Posterior vena cava (tissue), 2 donors: ENCODE measurements around the gene UBE2I. TPM values are rescaled to one million over a fixed set of nuclear protein-coding genes. Genes with fewer than 3 reads are reported as not detected.
"Not testable (repeated sequence)": the region's sequence is repeated elsewhere in the genome, so short reads cannot be mapped to it uniquely, and the experiment has no call there.

ENCODE experiments used
- DNase-seq: peaks from one replicate; pipeline ENCODE4 v3.0.0-alpha.2; 2020; ENCODE audit warnings: low spot score
- intact Hi-C, 2 donors: fragments of 100-400 bp; cut with DNase I; formaldehyde crosslinking; loops; one replicate each; pipeline versions ENCODE4 v1.14.1 to v1.14.2; 2022 to 2023
- long read RNA-seq, 2 donors: library from polyadenylated mRNA; unstranded; transcript quantifications; one replicate each; pipeline ENCODE4 v2.0.0, GENCODE V29; 2020 to 2021
- total RNA-seq, 2 donors: library from RNA; stranded (reverse); fragmentation: NEBNext Ultra II Directional; extraction: Animal tissue kit (Norgen Biotek cat#: 25700); gene quantifications; one replicate each; pipeline ENCODE4 v1.2.1, GENCODE V29; 2021
- donor health status: DM: yes; HTN: yes; CAD: no.
- donor health status: DM: yes; HTN: yes; CAD: no.

UBE2I gene
- 10 to 100 TPM; 68.0 to 68.4 TPM for total RNA-seq
- long read RNA-seq, donor 1, transcript UBE2I-203 (7 exons, 2,976 nt) = major isoform, 33 of 49 reads
- long read RNA-seq, donor 1, partial matches to known transcripts = 3 of 49 reads
- long read RNA-seq, donor 1, other reads (novel, unspliced or antisense) = 11 of 49 reads
- long read RNA-seq, donor 2, transcript UBE2I-203 (7 exons, 2,976 nt) = major isoform, 114 of 153 reads
- long read RNA-seq, donor 2, transcript UBE2I-208 (4 exons, 1,771 nt) = minor isoform, 12 of 153 reads
- long read RNA-seq, donor 2, partial matches to known transcripts = 7 of 153 reads
- long read RNA-seq, donor 2, other reads (novel, unspliced or antisense) = 13 of 153 reads

DNA sequence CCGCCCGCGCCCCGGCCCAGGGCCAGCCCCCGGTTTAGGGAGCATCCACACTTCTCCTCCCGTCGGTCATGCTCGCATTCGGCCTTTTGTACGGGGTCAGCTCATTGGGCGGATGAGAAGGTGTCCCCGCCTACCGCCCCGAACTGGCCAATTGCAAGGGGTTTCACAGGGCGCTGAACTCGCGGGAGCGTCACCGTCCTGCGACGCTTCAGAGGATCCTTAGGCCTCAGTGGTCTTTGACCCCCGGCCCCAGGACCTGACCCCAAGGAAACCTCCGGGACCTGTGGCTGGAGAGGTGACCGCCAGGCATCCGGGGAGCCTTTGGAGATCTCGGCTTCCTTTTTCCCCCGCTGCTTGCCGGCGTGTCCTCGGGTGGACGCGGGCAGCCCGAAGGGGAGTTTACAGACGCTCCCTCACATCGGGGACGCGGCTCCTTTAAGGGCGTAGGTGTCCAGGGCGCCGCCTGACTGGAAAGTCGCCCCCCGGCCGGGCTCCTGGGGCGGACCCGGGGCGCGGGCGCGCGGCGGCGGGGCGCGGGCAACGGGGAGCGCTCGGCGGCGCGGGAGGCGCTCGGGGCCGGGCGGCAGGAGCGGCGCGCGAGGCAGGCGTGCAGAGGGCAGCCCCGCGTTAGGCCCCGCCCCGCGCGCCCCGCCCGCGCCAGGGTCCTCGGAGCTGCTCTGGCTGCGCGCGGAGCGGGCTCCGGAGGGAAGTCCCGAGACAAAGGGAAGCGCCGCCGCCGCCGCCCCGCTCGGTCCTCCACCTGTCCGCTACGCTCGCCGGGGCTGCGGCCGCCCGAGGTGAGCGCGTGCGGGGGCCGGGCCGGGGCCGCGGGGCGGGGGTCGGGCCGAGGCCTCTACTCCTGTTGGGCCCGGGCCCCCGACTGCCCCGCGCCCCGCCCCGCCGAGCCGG lies at the start of gene UBE2I:
TSS of gene UBE2I (plus strand) at position 660 of the 909 bp plus-strand sequence. CDS start 4,395 bp downstream, outside the sequence.
- peak; percentile 99 for DNase-seq
- intact Hi-C loops = no loop called here

DNA sequence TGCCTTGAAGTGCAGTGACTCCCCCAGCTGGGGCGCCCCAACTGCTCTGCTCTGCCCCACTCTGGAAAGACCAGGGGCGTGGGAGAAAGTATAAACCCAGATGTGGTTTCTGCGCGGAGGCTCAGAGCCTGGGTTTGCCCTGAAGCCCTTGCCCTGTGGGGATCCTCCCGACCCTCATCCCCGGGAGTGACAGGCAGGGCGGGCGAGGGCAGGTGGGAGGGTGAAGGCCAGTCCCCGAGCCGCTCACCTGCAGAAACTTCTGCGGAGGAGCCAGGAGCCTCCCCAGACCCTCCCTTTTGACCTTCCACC lies 49.7 kb upstream of the UBE2I start:
- intact Hi-C loops = no loop called here
- no peak for DNase-seq

DNA sequence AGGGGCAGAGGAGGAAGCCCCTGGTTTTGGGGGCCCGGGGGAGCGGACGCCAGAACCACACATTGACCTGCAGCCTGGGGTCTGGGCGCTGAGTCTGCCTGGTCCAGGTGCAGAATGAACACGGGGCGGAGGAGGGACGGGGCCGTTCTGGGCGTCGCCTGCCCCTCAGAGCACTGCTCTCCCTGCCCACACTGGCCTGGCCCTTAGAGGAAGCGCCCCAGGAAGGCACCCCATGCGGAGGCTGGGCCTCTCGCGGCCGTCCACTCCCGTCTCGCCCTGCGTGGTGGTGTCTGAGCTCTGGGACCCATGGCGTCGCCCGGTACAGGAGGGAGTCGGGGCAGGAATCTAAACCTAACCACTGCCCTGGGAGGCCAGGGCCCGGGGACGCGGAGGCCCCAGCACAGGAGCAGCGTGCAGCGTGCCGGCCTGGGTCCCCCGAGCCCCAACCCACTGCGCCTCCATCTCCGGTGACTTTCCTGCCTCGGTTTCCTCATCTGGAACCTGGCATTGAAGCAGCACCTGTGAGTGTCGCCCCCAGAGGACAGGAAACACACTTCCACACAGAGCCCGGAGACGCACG lies 49.2 kb upstream of the UBE2I start:
- no peak for DNase-seq
- intact Hi-C loops = no loop called here

DNA sequence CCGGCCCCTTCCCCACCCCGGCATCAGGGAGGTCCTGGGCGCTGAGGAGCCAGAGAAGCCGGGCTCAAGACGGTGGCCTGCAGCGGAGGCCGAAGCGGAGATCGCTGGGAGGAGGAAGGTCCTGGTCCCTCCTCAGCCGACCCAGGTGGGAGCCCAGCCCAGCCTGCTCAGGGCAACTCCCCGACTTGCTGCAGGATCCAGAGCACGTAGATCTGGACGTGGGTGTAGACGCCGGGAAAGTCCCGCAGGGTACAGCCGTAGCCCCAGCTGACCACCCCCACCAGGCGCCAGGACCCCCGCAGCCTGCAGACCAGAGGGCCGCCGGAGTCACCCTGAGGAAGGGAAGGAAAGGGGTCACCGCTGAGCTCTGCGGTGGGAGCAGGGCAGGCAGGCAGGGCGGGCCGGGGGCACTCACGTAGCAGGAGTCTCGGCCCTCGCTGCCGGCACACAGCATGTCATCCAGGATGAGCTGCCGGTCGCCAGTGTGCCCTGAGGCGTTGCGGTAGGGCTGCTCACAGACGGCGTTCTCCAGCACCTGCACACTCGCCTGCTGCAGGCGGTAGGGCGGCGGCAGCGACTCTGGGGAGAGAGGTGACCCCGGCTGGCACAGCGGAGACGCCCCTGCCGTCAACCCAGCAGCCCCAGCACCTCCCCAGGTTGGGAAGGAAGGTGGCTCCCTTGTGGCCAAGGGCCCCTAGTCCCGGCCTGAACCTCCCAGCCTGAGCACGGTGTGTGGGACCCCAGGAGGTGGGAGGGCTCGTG lies 48.1 kb upstream of the UBE2I start:
- no peak for DNase-seq
- intact Hi-C loops = no loop called here

DNA sequence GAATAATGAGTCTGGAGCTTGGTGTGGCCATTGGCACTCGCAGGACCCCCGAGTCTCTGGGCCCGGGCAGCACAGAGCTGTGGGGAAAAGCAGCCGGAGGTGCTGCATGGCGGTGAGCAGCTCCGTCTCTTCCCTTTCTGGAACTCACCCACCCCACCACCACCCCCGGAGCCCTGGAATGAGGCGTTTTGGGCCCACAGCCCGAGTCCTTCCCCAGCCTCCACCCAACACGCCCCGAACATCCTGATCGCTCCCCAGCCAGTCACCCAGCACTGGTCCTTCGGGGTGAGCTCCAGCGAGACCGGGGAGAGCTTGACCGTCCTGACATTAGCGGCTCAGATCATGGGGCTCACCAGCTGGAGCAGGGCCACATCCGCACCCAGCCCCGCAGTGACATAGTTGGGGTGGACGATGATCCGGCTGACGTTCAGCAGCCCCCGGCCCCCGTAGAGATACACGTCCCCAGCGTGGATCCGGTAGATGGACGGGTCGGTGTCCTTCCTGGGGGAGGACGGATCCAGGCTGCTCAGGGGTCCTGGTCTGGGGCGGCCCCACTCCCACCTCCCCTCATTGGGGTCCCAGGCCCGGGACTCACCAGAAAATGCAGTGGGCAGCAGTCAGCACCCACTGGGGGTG lies 47.1 kb upstream of the UBE2I start:
- intact Hi-C loops = no loop called here
- no peak for DNase-seq

DNA sequence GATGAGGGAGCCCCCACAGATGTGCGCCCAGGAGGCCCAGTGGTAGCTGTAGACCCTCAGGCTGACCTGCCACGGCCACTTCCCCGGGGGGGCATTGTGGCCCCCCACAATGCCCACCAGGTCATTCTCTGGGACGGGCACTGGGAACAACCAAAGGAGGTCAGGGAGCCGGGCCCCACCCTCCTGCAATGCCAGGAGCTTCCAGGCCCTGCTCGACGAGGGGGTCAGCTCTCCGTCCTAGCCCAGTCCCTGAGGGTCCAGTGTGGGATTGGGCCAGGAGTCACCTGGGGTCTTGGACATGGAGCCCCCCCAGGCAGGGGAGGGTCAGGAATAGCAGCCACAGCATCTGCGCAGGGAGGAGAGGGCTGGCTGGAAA lies 46.6 kb upstream of the UBE2I start:
- DNase-seq = no peak
- intact Hi-C loops = no loop called here

DNA sequence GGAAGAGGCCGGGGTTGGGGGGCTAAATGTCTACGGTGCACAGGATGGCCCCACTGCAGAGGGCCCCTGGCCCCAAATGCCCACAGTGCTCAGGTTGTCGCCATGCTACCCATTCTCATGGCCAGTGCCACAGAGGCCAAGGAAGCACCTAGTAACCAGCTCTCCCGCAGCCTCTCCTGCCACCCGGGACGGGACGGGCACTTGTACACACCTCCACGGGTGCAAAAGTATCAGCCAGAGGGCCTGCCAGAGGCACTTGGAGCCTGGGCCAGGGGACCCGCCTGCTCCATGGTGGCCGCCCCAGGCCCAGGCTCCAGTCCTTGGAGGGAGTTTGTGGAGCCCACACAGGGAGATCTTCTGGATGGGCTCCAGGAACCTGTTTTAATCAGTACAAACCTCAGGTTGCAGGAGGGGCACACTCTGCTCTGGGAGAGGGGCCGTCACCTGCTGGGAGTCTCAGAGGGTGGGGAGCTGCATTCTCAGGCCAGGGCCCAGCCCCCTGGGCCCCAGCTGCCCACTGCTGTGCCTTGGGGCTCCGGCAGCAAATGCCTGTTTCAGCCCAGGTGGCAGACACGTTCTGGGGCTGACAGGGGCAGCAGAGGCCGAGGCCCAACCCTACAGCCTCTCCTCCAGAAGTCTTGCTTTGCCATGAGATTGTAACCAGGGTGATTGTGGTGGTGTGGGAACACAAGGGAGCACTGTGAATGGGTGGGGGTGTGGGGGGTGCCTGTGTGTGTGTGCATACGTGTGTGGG lies 45.7 kb upstream of the UBE2I start:
- intact Hi-C loops = no loop called here
- DNase-seq = no peak

DNA sequence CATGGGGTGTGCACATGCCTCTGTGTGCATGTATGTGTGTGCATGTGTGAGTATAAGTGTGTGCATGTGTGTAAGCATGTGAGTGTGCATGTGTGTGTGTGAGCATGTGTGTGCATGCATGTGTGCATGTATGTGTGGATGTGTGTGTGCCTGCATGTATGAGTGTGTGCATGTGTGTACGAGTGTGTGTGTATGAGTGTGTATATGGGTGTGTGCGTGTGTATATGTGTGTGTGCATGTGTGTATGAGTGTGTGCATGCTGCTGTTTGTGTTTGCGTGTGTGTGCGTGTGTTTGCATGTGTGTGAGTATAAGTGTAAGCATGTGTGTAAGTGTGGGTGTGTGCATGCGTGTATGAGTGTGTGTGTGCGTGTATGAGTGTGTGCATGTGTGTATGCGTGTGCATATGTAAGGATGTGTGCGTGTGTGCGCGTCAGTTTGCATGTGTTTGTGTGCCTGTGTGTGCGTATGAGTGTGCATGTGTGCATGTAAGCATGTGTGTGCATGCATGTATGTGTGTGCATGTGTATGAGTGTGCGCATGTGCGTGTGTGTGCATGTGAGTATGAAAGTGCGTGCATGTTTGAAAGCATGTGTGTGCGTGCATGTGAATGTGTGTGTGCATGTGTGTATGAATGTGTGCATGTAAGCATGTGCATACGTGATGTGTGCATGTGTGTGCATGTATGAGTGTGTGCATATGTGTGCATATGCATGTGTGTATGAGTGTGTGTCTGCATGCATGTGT lies 44.9 kb upstream of the UBE2I start:
- no peak for DNase-seq
- intact Hi-C loops = no loop called here

DNA sequence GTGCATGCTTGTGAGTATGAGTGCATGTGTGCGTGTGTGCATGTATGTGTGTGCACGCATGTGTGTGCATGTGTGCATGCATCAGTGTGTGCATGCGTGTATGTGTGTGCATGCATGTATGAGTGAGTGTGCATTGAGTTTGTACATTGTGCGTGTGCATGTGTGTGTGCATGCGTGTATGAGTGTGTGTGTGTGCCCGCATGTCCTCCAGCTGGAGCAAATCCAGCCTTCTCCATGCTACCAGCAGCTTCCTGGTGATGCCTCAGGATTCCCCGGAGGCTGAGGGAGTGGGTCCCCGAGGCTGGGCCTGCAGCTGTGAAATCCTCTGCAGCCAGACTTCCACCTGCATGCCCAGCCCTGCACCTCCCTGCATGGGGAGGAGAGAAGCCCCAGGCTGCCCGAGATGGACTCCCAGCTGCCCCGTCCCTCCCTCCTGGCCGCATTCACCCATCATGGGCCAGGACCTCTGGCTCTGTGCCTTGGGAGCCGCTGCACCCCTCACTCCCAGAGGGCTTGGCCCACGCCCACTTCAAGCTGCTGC lies 44.3 kb upstream of the UBE2I start:
- intact Hi-C loops = no loop called here

DNA sequence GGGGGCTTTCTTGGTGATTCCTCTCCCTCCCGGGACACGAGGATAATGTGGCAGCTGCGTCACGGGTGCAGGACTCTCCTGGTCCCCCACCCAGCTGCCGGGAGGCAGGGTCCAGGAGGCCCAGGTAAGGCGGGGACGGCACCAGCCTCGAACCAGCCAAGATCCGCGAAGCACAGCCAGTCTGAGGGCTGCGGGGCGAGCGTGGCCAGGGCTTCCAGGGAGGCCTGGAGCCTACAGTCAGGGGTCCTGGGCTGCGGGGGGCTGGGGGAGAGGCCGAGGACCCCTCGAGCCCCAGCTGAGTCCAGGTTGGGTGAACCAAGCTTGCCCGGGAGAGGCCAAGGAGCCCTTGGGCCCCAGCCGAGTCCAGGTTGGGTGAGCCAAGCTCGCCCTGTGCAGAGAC lies 43.6 kb upstream of the UBE2I start:
- intact Hi-C loops = no loop called here
- no peak for DNase-seq

More for the DNA sequence above, 44.3 kb upstream of the UBE2I start:
- no peak for DNase-seq

DNA sequence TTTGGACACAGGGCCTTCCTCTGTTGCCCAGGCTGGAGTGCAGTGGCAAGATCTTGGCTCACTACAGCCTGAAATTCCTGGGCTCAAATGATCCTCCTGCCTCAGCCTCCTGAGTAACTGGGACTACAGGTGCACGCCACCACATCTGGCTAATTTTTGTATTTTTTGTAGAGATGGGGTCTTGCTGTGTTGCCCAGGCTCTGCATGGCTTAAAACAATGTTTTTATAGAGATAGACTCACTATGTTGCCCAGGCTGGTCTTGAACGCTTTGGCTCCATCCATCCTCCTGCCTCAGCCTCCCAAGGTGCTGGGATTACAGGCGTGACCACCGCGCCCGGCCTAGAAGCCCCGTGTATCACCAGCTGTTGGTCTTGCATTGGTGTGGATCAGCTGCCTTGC lies 40.0 kb upstream of the UBE2I start:
- intact Hi-C loops = not testable (repeated sequence)

DNA sequence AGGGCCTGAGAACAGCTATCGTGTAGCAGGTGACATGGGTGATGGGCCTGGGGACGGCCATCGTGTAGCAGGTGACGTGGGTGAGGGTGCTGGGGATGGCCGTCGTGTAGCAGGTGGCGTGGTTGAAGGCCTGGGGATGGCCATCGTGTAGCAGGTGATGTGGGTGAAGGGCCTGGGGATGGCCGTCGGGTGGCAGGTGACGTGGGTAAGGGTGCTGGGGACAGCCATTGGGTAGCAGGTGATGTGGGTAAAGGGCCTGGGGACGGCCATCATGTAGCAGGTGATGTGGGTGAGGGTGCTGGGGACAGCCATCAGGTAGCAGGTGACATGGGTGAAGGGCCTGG lies 38.1 kb upstream of the UBE2I start:
- intact Hi-C loops = no loop called here
- DNase-seq = no peak

More for the DNA sequence above, 40.0 kb upstream of the UBE2I start:
- not testable (repeated sequence) for DNase-seq

DNA sequence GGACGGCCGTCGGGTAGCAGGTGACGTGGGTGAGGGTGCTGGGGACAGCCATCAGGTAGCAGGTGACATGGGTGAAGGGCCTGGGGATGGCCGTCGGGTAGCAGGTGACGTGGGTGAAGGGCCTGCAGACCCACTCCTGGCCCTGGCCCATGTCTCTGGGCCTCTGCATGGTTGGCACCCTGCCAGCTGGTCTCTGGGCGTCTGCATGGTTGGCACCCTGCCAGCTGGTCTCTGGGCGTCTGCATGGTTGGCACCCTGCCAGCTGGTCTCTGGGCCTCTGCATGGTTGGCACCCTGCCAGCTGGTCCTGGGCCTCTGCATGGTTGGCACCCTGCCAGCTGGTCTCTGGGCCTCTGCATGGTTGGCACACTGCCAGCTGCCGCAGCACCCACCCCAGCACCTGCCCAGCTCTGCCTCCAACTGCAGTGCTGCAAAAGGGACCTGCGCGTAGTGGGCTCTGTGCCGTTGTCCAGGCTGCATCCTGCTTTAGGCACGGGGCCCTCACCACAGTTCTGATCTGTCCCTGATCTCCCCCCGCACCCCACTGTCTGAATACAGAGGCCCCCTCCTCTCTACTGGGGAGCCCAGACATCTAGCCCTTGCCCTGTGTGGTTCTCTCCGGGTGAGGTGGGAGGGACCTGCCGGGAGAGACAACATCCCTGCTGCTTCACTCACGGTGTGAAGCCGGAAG lies 37.6 kb upstream of the UBE2I start:
- DNase-seq, intact Hi-C loops: not testable (repeated sequence)

DNA sequence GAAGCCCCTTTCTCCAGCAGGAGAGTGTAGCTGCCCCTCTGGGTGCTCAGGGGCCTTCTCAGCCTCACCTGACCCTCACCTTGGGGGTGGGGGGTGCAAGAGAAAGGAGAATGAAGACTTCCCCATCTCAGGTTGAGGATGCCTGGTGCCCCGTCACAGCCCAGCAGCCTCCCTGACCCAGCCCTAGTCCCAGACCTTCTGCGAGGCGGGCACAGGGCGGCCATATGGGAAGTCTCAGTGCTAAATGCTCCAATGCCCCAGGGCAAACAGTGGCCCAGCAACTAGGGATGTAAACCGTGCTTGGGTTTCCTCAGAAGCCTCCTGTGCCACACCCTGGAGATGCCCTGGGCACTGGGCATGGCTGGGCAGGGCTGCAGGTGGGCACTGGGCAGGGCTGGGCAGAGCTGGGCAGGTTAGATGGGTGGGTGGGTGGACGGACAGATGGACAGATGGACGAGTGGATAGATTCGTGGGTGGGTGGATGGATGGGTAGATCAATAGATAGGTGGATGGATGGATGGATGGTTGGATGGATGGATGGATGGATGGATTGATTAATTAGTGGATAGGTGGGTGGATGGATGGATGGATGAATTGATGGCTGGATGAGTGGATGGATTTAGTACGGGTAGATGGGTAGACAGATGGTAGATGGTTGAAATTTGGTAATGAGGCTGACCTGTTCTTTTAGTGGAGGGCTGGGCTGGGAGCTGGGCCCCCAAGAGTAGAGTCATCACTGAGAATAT lies 36.8 kb upstream of the UBE2I start:
- intact Hi-C loops = no loop called here

DNA sequence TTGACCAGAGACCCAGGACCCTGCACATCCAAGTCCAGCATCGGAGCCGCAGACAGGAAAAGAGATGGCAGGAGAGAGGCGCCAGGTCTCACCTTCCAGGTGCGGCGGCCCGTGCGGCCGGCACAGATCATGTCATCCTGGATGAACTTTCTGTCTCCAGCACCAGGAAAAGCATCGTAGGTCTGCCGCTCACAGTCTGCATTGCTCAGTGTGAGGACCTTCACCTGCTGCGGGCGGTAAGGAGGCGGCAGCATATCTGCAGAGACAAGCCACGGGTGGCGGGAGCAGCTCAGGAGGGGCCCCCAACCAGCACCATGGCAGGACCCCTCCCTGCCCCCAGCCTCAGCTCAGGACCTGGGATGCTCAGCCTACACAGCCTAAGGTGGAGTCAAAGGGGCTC lies 35.6 kb upstream of the UBE2I start:
- intact Hi-C loops = no loop called here
- DNase-seq = no peak

More for the DNA sequence above, 36.8 kb upstream of the UBE2I start:
- DNase-seq = no peak

DNA sequence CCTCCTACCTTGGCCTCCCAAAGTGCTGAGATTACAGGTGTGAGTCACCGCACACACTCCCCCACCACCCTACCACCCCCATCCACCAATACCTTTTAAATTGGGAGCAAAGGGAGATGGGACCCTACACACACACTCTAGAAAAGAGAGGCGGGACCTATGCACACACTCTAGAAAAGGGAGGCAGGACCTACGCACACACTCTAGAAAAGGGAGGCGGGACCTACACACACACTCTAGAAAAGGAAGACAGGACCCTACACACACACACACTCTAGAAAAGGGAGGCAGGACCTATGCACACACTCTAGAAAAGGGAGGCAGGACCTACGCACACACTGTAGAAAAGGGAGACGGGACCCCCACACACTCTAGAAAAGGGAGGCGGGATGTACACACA lies 34.7 kb upstream of the UBE2I start:
- DNase-seq = no peak
- intact Hi-C loops = no loop called here
